Omental fat pad (tissue), 4 donors: ENCODE results near the gene HMG20B. TPM values are rescaled to one million over a fixed set of nuclear protein-coding genes. Genes with fewer than 3 reads are reported as not detected.
A peak's percentile ranks its signal among the peaks of the same experiment; 100 is the strongest.
"Not testable (repeated sequence)": the region's sequence is repeated elsewhere in the genome, so short reads cannot be mapped to it uniquely, and the experiment has no call there.

Experiments
- ATAC-seq: fragments of 150-250 bp; one replicate; pipeline ENCODE4 v1.9.1; 2016; ENCODE audit warnings: mild to moderate bottlenecking, moderate library complexity; ENCODE audit not compliant: low FRiP score
- DNase-seq: peaks from one replicate; pipeline ENCODE4 v3.0.0-alpha.2; 2019; ENCODE audit warnings: low spot score
- total RNA-seq, 4 donors: library from RNA; depleted of rRNA; stranded (reverse); fragments of >200 nt; gene quantifications; one replicate each; pipeline ENCODE4 v1.1.0, GENCODE V29; 2016
- TF ChIP-seq, protein P1 (sequence below), 3 donors: fragments of 450-650 bp; IDR thresholded peaks; one replicate each; pipeline ENCODE4 v1.5.1; 2016 to 2017; ENCODE audit warnings: antibody characterized with exemption in 3 of 3, mild to moderate bottlenecking in 3 of 3, moderate library complexity in 2 of 3

Gene HMG20B
- total RNA-seq, 4 donors from 2014 or later: 60.4 to 95.8 (median 66.5) TPM

DNA sequence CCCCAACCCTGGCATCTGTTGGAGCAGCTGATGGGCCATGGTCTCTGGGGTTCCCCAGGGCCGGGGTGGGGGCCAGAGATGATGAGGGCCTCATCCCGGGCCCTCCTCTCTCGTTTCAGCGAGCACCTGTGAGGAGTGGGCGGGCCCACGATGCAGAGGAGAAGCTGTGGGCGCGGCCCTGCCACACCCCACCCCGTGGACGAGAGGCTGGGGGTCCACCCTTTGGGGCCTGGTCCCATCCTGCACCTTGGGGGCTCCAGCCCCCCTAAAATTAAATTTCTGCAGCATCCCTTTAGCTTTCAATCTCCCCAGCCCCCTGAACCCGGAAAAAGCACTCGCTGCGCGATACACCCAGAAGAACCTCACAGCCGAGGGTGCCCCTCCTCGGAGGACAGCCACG lies 5.6 kb downstream of the HMG20B start:
- TF ChIP-seq, protein P1, sequence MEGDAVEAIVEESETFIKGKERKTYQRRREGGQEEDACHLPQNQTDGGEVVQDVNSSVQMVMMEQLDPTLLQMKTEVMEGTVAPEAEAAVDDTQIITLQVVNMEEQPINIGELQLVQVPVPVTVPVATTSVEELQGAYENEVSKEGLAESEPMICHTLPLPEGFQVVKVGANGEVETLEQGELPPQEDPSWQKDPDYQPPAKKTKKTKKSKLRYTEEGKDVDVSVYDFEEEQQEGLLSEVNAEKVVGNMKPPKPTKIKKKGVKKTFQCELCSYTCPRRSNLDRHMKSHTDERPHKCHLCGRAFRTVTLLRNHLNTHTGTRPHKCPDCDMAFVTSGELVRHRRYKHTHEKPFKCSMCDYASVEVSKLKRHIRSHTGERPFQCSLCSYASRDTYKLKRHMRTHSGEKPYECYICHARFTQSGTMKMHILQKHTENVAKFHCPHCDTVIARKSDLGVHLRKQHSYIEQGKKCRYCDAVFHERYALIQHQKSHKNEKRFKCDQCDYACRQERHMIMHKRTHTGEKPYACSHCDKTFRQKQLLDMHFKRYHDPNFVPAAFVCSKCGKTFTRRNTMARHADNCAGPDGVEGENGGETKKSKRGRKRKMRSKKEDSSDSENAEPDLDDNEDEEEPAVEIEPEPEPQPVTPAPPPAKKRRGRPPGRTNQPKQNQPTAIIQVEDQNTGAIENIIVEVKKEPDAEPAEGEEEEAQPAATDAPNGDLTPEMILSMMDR (IDR thresholded peaks at IDR 0.05): no peak
- ATAC-seq (no peak), DNase-seq (no peak)

DNA sequence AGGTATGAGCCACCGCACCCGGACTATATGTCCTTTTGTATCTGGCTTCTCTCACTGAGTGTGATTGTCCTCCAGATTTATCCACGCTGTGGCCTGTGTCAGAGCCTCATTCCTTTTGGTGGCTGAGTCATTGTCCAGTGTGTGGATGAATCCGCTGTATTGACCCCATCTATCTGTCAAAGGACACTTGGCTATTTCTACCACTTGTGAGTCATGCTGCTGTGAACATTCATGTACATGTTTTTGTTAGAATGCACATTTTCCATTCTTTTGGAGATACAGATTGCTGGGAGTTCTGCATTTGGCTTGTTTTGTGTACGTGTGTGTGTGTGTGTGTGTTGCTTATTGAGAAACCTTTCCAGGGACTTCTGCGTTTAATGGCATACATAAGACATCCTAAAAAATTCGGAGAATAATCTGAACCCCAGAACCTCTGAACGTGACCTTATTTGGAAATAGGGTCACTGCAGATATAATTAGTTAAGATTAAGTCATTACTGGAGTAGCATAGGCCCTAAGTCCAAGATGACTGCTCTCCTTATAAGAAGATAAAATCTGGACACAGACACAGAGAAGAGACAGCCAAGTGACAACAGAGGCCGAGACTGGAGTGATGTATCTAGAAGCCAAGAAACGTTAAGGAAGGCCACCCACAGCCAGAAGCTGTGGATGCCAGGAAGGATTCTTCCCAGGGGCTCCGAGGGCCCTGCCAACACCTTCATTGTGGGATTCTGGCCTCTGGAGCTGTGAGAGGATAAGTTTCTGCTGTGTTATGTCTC lies 7.6 kb downstream of the HMG20B start:
- TF ChIP-seq, protein P1 (IDR thresholded peaks at IDR 0.05): no peak
- peak; percentile 67 for ATAC-seq

DNA sequence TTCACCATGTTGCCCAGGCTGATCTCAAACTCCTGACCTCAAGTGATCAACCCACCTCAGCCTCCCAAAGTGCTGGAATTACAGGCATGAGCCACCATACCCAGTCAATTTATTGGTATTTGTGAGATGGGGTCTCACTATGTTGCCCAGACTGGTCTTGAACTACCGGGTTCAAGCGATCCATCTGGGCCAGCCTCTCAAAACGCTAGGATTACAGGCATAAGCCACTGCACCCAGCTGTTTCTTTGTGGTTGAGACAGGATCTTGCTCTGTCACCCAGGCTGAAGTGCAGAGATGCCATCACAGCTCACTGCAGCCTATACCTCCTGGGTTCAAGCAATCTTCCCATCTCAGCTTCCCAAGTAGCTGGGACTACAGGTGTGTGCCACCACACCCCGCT lies 9.0 kb downstream of the HMG20B start:
- not testable (repeated sequence) for ATAC-seq, DNase-seq

More for the DNA sequence above, 7.6 kb downstream of the HMG20B start:
- no peak for DNase-seq

DNA sequence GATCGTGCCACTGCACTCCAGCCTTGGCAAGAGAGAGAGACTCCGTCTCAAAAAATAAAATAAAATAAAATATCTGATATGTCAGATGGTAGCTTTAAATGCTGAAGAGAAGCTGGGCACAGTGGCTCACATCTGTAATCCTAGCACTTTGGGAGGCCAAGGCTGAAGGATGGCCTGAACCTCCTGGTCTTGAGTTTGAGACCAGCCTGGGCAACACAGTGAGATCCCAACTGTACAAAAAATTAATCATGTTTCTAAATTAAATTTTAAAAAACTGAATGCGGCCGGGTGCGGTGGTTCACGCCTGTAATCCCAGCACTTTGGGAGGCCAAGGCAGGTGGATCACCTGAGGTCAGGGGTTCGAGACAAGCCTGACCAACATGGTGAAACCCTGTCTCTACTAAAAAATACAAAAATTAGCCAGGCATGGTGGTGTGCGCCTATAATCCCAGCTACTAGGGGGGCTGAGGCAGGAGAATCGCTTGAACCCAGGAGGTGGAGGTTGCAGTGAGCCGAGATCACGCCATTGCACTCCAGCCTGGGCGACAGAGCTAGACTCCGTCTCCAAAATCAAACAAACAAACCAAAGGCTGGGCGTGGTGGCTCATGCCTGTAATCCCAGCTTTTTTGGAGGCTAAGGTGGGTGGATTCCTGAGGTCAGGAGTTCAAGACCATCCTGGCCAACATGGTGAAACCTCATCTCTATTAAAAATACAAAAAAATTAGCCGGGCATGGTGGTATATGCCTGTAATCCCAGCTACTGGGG lies 11.5 kb downstream of the HMG20B start:
- ATAC-seq, DNase-seq: not testable (repeated sequence)

- DNase-seq: no peak
- ATAC-seq: no peak
- TF ChIP-seq, protein P1 (IDR thresholded peaks at IDR 0.05): no peak
These were observed 12.8 kb downstream of the HMG20B start, which contains the start of gene GIPC3 for GRCh38 chr19:3585301-3586126. GIPC3 (plus strand) TSS chr19:3585478; CDS start chr19:3585598, 120 bp downstream.

DNA sequence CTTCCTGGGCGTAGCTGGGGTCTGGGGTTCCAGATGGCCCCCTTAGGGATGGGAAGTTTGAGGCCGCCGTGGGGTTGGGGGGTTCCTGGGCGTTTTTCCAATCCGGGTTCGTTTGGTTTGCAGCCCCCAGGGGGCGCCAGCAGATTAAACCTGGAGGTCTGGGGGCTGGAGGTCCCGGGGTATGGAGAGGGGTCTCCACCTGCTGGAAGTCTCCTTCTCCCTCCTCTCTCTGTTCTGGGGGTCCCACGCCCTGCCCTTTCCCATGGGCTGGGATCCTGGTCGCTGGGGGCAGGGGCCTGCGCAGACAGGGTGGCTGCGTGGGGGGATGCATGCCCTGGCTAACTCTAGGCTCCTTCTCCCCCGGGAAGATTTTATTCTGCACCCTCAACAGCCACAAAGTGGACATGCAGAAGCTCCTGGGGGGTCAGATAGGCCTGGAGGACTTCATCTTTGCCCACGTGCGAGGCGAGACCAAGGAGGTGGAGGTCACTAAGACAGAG lies 13.4 kb downstream of the HMG20B start:
- no peak for ATAC-seq
- TF ChIP-seq, protein P1 (IDR thresholded peaks at IDR 0.05): peak in 1 of 3 donors; percentile 9
- no peak for DNase-seq

- ATAC-seq (no peak), DNase-seq (no peak)
- TF ChIP-seq, protein P1 (IDR thresholded peaks at IDR 0.05): no peak
These were observed 14.1 kb downstream of the HMG20B start for GRCh38 chr19:3586707-3587346.
